Esophagus muscularis mucosa (tissue), 3 donors: ENCODE data around the gene ASPDH.

Experiments
- POLR2A ChIP-seq: fragments of 450-650 bp; IDR thresholded peaks from one replicate; pipeline ENCODE4 v1.6.1; 2017; ENCODE audit warnings: antibody characterized with exemption, moderate library complexity, mild to moderate bottlenecking, low read depth
- TF ChIP-seq, protein P1 (sequence below), 3 experiments: fragments of 200-600 bp in 2 of 3; fragments of 450-650 bp in 1 of 3; sonication (generic) in 2 of 3; IDR thresholded peaks; one replicate each; pipeline ENCODE4 v1.5.1; 2017 to 2019; ENCODE audit warnings: antibody characterized with exemption in 3 of 3, mild to moderate bottlenecking in 2 of 3, moderate library complexity in 1 of 3

DNA sequence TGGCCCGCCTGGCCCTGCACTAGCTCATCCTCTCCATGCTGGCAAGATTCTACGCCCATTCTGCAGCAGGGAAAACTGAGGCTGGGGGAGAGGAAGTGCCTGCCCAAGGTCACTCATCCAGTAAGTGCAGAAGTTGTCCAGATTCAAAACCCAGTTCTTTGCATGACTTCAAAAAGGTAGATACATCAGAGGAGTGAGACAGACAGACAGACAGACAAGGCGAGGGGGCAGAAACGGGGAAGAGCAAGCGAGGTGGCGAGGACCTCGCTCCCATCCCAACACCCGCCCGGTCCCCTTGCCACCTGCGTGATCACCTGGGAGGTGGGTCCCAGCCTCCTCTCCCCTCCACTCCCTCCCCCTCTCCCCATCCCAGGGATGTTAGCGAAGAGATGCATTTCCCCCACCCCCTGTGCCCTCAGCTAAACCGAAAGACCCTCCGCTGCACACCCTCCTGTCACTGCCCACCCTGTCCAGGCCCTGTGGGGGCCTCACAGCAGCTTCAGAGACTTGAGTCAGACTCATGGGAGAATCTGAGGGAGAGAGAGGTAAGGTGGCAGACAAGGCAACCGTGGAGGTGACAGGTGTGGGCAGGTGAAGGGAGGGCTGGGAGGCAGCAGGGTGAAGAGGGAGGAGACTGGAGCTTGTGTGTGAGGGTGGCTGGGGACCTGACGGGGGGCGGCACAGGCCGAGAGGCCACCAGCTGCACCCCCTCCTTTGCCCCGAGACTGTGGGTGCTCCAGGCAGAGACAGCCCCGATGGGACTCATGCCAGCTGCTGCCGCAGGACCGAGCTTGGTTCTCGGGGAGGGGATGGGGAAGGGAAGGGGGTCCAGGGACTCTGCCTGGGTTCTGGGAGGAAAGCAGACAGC is 35.6 kb upstream of the ASPDH start:
- TF ChIP-seq, protein P1, sequence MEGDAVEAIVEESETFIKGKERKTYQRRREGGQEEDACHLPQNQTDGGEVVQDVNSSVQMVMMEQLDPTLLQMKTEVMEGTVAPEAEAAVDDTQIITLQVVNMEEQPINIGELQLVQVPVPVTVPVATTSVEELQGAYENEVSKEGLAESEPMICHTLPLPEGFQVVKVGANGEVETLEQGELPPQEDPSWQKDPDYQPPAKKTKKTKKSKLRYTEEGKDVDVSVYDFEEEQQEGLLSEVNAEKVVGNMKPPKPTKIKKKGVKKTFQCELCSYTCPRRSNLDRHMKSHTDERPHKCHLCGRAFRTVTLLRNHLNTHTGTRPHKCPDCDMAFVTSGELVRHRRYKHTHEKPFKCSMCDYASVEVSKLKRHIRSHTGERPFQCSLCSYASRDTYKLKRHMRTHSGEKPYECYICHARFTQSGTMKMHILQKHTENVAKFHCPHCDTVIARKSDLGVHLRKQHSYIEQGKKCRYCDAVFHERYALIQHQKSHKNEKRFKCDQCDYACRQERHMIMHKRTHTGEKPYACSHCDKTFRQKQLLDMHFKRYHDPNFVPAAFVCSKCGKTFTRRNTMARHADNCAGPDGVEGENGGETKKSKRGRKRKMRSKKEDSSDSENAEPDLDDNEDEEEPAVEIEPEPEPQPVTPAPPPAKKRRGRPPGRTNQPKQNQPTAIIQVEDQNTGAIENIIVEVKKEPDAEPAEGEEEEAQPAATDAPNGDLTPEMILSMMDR (IDR thresholded peaks at IDR 0.05), result no peak
- no peak for TF ChIP-seq POLR2A
